NT2/D1 (cell line): ENCODE data around the gene GRID2.

Experiments used
- SUZ12 ChIP-seq: IDR thresholded peaks from 2 replicates; pipeline ENCODE4 v1.6.1; 2011; ENCODE audit not compliant: insufficient read length, insufficient read depth; ENCODE audit errors: extremely low read depth
- YY1 ChIP-seq: IDR thresholded peaks from 2 replicates; pipeline ENCODE4 v1.6.1; 2011; ENCODE audit not compliant: insufficient read length, insufficient read depth
- ZNF274 ChIP-seq: IDR thresholded peaks from 2 replicates; pipeline ENCODE4 v1.6.1; 2011; ENCODE audit warnings: mild to moderate bottlenecking, low read depth, low read length

DNA sequence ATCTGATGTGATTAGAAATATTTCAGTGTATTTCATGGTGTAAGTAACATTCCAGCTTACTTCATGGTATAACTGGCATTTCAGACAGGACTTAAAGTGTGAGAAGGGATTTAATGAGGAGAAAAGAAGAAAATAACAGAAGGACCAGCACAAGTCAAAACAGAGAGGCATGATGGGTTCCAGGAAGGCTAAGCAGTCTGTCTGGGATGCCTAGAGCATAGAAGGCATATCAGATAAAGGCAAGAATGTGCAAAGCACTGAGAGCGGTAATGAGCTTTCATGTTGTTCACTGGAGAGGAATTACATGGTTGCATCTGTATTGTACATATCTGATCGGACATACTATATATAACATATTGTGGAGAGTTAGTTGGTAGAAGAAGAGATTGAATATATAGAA lies 54.2 kb downstream of the GRID2 start:
- no peak for TF ChIP-seq ZNF274
- TF ChIP-seq SUZ12 = no peak
- TF ChIP-seq YY1 = no peak
